Ureter (tissue), 1 donor: Measurements from ENCODE around the gene REV3L. TPM values are rescaled to one million over a fixed set of nuclear protein-coding genes. Genes with fewer than 3 reads are reported as not detected.
A peak's percentile ranks its signal among the peaks of the same experiment; 100 is the strongest.
"Not testable (repeated sequence)": the region's sequence is repeated elsewhere in the genome, so short reads cannot be mapped to it uniquely, and the experiment has no call there.

Experiments
- DNase-seq: peaks from one replicate; pipeline ENCODE4 v3.0.0-alpha.2; 2020; ENCODE audit warnings: low spot score
- total RNA-seq: library from RNA; stranded (reverse); gene quantifications from one replicate; pipeline ENCODE4 v1.2.4, GENCODE V29; 2023
- donor health status: DM: yes; HTN: yes; CAD: no.

Gene REV3L, protein sequence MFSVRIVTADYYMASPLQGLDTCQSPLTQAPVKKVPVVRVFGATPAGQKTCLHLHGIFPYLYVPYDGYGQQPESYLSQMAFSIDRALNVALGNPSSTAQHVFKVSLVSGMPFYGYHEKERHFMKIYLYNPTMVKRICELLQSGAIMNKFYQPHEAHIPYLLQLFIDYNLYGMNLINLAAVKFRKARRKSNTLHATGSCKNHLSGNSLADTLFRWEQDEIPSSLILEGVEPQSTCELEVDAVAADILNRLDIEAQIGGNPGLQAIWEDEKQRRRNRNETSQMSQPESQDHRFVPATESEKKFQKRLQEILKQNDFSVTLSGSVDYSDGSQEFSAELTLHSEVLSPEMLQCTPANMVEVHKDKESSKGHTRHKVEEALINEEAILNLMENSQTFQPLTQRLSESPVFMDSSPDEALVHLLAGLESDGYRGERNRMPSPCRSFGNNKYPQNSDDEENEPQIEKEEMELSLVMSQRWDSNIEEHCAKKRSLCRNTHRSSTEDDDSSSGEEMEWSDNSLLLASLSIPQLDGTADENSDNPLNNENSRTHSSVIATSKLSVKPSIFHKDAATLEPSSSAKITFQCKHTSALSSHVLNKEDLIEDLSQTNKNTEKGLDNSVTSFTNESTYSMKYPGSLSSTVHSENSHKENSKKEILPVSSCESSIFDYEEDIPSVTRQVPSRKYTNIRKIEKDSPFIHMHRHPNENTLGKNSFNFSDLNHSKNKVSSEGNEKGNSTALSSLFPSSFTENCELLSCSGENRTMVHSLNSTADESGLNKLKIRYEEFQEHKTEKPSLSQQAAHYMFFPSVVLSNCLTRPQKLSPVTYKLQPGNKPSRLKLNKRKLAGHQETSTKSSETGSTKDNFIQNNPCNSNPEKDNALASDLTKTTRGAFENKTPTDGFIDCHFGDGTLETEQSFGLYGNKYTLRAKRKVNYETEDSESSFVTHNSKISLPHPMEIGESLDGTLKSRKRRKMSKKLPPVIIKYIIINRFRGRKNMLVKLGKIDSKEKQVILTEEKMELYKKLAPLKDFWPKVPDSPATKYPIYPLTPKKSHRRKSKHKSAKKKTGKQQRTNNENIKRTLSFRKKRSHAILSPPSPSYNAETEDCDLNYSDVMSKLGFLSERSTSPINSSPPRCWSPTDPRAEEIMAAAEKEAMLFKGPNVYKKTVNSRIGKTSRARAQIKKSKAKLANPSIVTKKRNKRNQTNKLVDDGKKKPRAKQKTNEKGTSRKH (N-terminal part only)
- 60.5 TPM for total RNA-seq

DNA sequence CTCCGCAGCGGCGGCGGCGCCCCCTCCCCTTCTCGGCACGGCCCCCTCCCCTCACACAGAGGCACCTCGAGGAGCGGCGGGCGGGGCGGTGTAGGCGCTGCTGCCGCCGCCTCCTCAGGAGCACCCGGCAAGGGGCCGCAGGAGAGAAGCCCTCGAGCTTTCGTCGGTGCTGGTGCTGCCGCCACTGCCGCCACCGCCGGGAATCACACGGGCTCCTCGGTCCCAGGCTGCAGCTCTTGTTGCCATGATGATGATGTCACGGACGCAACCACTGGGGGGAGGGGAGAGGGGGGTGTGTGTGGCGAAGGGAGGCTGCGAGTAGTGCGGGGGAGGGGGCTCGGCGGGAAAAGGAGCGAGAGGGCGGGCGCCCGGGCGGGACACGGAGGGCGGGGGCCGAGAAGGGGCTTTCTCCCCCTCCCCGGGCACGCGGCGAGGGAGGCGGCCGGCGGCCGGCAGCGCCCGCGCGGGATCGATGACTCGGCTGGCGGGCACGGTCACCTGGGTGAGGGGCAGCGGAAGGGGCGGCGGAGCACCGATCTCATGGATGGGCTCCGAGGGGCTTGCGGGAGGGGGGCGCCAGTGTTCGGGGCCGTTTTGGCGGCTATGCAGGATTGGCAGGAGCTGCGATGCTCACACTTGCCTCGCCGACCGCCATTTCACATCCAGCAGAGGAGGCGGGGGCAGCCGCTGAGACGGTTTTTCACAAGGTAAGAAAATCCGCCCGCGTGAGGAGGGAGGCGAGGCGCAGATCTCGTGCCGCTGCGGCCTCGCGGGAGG is at the start of gene REV3L:
Gene REV3L, minus strand, starts transcription at position 260 of the 777 bp plus-strand sequence. CDS start 330 bp downstream, outside the sequence.
- DNase-seq = peak; percentile 93

DNA sequence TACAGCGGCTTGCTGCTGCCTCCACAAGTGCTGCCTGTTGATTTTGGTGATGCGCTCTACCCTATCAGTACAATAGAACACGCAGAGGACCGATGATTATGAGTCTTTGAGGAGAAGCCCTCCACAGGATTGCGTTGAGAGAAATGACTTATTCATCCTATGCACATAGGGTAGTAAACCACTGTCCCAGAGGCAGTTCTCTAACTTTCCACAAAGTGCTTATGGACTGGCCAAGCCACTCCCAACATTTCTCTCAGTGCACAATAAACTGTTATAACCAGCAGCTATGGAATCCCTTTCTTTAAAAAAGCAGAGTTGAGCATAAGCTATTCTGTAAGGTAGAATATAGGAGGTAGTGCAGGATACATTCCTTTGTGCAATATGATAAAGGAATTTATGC is 48.2 kb upstream of the REV3L start:
- no peak for DNase-seq

DNA sequence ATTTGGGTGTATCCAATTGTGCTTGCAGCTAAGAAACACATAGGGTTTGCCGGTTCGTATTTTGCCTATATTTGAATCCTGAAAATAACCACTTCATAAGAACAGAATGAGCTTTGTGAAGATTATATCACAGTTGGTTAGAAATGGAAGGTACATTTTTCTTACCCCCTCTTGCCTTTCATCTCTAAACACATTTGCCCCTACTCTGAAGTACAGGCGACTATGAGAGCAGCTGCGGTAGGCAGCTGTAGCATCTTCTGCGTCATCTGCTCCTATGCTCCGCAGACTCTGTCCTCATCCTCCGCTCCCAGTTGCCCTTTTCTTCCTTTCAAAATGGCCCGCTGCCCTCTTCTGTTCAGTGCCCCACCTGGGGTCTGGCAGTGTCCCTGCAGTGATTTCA is 47.6 kb upstream of the REV3L start:
- no peak for DNase-seq

DNA sequence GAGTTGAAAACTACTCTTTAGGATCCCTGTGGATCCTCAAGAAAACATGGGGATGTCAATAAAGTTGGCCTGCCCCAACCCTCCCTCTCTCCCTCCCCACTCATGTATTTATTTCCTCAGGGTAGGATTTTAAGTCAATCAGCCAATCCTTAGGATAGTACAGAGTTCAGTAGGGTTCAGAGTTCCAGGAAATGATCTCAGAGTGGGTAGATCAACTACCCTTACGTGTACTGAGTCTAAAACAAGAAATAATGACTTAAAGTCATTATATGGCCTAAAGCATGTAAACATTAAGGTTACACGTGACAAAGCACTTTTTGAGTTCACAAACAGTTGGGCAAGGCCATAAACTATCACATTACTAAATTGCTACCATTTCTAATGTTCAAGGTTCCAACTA is 47.2 kb upstream of the REV3L start:
- no peak for DNase-seq

DNA sequence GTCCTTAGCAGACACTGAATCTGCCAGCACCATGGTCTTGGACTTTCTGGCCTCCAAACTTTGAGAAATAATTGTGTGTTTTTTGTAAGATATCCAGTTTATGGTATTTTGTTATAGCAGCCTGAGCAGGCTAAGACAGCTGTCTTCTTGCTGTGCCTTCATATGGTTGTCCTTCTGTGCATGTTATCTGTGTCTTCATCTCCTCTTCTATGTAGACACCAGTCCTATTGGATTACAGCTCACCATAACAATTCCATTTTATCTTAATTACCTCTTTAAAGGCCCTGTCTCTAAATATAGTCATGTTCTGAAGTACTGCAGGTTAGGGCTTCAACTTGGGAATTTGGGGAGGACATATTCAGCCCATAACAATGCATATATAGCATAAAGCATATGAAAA is 44.3 kb upstream of the REV3L start:
- no peak for DNase-seq

DNA sequence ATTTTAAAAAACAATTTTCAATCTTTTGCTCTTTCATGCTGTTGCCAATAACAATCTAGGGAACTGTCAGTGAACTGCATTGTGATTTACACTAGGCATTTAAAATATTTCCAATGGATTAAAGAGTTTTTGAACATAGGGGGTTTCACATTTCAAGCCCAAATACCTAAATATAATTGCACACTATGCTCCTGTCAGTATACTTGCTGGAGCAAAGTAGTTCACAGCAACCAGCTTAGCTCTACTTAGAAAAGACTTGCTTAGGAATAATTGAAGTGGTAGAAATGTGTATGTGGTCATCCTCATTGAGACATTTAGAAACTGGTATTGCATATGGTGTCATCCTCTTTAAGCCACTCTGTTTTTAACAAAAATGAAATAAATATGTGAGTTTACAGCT is 41.7 kb upstream of the REV3L start:
- no peak for DNase-seq

DNA sequence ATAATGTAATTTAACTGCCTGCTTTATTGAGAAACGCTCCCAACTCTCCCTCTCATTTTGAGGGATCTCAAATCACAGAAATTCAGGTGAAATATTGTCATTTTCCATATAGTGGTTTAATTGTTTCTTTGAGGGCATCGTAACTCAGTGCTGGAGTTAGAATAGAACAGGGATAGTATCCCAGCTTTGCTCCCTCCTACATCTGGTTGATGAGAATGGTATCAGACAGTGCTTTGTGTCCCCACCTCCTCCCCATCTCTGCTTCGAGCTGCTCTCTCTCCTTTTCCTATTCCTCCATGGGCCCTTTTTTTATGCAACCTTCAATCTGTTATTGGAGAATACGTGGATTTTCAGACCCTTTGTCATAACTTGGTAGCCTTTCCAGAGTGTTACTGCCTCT is 41.2 kb upstream of the REV3L start:
- DNase-seq = no peak

DNA sequence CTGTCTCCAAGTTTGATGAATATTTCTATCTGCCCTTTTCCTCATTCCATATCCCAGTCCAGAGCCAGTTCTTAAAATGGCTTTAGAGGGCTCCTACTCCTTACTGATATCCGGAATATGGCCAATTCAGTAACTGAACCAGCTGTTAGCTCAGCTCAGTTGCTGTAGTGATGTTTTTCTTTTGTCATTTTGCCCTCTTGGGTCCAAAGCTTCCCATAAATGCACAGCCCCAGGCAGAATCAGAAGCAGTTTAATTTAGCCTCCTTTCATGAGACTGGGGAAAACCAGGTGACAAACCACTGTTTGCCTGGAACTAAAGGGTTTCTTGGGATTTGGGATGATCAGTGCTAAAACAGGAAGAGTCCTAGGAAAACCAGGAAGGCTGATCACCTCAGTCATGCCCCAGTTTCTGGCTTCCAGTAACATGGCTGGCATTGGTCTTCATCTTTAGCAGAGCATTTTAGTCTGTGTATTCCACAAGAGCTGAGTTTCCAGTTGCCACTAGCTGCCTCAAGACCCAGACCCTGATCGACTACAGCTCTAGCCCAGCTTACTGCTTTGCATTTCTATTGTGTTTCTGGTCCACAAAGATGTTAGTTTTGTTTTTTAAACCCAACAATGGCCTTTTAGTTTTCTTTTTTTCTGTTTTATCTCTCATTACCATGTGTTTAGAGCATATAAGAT is 40.6 kb upstream of the REV3L start:
- DNase-seq = no peak

DNA sequence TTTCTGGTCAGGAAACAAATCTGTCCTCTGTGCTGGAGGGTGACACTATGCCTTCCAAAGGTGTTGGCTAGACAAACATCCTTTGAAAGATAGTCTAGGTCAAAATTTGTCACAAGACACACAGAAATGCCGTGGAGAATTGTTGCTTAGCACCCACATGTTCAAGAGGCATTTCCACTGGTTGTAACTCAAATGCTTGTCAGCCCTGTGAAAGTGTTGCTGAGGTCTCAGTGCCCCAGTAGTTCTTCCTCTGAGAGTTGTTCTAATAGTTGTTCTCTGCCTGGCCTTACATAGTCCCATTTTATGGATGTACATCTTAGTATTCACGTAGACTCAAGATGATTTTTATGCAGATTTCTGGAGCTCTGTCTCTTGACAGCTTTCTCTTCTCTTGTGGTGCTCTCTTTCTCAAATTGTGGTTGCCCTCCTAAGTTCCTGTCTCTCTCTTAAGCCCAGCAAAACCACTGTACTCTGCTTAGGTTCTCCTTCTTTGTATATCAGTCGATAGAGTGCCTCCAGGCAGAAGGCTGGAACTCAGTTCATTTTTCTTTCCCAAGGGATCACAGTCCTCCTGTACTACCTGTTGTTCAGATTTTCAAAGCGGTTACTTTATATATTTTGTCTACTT is 39.5 kb upstream of the REV3L start:
- DNase-seq = no peak

DNA sequence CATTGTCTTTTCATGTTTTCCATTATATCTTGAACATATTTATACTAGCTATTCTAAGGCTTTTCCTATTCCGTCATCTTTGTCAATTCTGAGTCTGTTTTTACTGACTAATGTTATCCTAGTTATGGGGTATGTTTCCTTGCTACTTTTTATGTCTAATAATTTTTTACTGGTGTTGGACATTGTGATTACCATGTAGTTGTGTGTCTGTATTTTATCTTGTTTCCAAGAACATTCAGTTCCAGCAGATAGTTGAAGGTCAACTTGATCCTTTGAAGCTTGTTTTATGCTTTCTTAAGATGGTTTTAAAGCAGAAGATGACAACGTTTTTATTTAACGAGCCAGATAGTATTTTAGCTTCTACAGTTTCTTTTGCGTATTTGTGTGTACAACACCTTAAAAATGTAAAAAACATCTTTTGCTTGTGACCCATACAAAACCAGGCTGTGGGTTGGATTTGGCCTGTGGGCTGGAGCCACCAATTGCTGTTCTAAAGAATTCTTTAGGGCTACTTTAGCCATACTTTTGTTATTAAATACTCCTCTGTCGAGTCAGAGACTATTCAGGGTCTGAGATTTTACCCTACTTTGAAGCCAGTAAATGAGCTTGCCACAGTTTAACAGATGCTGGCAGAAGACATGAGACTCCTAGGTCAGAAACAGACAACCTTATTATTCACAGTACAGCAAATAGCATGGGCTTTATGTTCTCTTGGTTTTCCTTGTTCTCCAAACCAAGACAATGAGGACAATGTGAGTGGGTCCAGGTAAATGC is 38.7 kb upstream of the REV3L start:
- DNase-seq = no peak

DNA sequence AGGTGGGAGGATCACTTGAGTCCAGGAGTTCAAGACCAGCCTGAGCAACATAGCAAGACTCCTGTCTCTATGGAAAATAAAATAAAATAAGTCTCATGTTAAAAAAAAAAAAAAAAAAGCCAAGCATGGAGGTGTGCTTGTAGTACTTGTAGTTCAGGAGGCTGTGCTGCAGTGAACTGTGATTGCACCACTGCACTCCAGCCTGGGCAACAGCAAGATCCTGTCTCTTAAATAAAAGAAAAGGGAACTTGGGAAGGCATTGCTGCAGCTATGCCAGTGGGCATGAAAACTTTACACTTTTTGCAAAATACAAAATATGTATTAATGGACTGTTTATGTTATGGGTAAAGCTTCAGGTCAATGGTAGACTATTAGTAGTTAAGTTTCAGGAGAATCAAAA is 37.5 kb upstream of the REV3L start:
- no peak for DNase-seq

DNA sequence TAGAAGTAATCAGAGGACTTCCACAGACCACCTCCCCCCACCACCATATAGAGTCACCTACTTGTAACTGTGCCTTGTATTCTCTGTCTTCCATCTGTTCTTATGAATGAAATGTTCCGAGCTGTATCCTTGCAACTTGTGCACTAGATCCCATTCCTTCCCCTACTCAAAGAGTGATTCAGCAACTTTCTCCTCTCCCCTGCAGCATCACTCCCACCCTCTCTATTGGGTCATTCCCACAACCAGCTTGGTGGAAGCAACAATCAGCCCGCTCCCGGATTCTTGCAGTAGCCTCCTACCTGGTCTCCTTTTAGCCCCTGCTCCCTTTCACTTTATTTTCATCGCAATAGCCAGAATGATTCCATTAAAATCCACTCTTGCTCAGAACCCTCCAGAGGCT is 34.9 kb upstream of the REV3L start:
- no peak for DNase-seq

DNA sequence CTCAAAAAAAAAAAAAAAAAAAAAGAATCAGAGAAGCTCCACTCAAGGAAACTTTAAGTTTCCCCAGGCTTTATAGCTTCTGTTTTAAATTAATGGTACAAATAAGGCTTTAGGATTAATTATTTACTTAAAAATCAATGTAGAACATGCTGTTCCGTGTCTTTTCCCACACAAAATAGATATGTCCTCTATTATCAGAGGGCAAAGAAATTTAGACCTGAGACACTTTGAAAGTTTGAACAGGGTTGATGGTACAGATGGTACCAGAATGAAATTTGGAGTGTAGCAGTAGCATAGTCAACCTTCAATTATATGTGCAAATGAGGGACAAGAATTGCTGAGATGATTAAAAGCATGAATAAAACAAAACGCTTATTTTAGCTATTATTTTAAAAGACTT is 32.2 kb upstream of the REV3L start:
- no peak for DNase-seq

DNA sequence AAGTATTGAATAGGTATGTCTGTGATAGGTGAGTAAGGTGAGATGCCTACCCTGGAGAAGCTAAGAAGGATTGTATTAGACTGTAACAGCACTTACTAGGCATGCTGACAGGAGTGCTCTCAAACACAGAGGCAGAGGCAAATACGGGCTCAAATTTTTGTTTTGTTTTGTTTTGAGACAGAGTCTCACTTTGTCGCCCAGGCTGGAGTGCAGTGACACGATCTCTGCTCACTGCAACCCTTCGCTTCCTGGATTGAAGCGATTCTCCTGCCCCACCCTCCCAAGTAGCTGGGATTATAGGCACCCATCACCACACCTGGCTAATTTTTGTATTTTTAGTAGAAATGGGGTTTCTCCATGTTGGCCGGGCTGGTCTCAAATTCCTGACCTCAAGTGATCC is 31.5 kb upstream of the REV3L start:
- not testable (repeated sequence) for DNase-seq

DNA sequence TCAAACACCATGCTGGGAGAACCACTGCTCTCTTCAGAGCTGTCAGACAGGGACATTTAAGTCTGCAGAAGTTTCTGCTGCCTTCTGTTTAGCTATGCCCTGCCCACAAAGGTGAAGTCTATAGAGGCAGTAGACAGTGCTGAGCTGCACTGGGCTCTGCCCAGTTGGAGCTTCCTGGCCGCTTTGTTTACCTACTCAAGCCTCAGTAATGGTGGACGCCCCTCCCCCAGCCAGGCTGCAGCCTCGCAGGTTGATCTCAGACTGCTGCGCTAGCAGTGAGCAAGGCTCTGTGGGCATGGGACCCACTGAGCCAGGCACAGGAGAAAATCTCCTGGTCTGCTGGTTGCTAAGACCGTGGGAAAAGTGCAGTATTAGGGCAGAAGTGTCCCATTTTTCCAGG is 24.2 kb upstream of the REV3L start:
- not testable (repeated sequence) for DNase-seq

DNA sequence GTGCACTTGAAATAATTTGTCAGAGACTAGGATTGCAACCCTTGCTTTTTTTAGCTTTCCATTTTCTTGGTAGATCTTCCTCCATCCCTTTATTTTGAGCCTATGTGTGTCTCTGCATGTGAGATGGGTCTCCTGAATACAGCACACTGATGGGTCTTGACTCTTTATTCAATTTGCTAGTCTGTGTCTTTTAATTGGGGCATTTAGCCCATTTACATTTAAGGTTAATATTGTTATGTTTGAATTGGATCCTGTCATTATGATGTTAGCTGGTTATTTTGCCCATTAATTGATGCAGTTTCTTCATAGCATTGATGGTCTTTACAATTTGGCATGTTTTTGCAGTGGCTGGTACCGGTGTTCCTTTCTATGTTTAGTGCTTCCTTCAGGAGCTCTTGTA is 22.5 kb upstream of the REV3L start:
- DNase-seq = not testable (repeated sequence)

DNA sequence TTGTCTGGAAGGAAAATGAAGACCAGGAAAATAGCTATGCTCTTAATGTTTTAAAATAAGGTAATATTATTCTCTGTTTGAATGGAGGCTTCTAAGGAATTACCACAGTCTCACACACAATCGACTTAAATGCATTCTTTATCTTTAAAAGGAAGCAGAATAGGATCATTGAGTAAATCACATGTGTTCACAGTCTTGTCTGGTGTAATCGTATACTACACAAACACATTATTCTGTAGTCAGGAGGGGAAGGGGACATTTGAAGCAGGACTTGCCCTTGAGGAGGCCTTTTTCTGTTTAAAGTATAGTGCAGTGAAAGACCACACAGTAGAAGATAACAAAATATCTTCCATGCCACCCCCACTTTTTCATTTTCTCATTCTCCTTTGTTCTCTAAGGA is 20.6 kb upstream of the REV3L start:
- DNase-seq = no peak

DNA sequence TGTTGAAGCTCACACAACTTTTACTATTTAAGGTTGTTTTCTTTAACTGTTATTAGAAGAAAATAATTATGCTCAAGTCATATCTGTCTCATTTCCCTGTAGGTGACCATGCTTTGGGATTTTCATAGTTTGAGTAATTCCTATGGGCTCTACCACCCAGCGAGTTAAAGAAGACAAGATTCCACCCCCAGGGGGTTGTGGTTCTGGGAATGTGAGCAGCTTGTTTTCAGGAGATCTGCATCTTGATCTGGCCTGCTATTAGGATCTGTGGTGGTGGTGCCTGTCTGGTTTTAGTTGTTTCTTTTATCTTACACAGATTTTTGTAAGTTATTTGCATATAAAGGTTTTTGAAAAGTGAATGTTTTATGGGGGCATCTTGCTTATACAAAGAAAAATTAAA is 20.2 kb upstream of the REV3L start:
- DNase-seq = no peak

DNA sequence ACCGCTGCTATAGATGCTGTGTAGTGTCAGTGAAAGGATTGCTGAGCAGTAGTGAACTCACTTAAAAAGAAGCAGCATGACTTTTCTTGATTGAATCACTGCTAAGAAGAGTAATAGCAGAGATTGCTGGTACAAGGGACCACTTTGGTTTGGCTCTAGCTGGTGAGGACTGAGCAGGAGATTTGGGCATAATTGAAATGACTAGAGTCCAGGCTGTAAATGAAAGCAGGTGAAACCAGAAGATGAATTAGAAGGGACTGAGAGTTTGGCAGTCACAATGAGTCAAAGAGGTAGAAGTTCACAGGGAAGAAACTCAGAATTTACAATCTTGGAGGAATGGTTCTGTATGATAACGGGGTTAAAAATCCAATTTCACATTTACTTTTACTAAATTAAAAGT is 19.1 kb upstream of the REV3L start:
- no peak for DNase-seq
